HG02885 (cell line): ENCODE data around the gene RPS16.

Experiments used
- ATAC-seq: cut with Tn5 transposase; IDR thresholded peaks from one replicate; pipeline ENCODE4 v1.9.1; 2021; ENCODE audit warnings: mild to moderate bottlenecking; ENCODE audit not compliant: unreplicated experiment, poor library complexity

The RPS16 gene

GRCh38 chr19:39390451-39390750 is 45.3 kb downstream of the RPS16 start:
- no peak for ATAC-seq

GRCh38 chr19:39389631-39390414 is 45.9 kb downstream of the RPS16 start:
- no peak for ATAC-seq

GRCh38 chr19:39388657-39389056 is 47.1 kb downstream of the RPS16 start:
- no peak for ATAC-seq

- no peak for ATAC-seq
Observed at GRCh38 chr19:39386557-39386956, 49.2 kb downstream of the RPS16 start.

- no peak for ATAC-seq
Observed at GRCh38 chr19:39385629-39386411, 49.9 kb downstream of the RPS16 start.

- no peak for ATAC-seq
Observed at GRCh38 chr19:39384839-39385568, 50.7 kb downstream of the RPS16 start.
